Endodermal cell (in vitro differentiated cells): ENCODE results near the gene CD59. TPM values are rescaled to one million over a fixed set of nuclear protein-coding genes. Genes with fewer than 3 reads are reported as not detected.
A peak's percentile ranks its signal among the peaks of the same experiment; 100 is the strongest.

ENCODE experiments used
- DNase-seq: peaks from one replicate; pipeline ENCODE4 v3.0.0-alpha.2; 2017
- H3K27ac ChIP-seq: 2 replicates; pipeline ENCODE4 v1.5.1; 2013; ENCODE audit warnings: mild to moderate bottlenecking, low read depth, low read length, moderate library complexity
- H3K27me3 ChIP-seq: 2 replicates; pipeline ENCODE4 v1.6.1; 2013; ENCODE audit warnings: mild to moderate bottlenecking, low read length, moderate library complexity; ENCODE audit not compliant: insufficient read depth, control insufficient read depth, poor library complexity, severe bottlenecking
- H3K36me3 ChIP-seq: 2 replicates; pipeline ENCODE4 v1.7.0; 2013; ENCODE audit warnings: mild to moderate bottlenecking, low read length, moderate library complexity; ENCODE audit not compliant: control insufficient read depth, insufficient read depth
- H3K4me1 ChIP-seq: one replicate; pipeline ENCODE4 v1.7.0; 2013; ENCODE audit warnings: low read length; ENCODE audit not compliant: control insufficient read depth, insufficient read depth
- H3K4me3 ChIP-seq: 2 replicates; pipeline ENCODE4 v1.5.1; 2013; ENCODE audit warnings: mild to moderate bottlenecking, low read length, moderate library complexity
- H3K9ac ChIP-seq: 2 replicates; pipeline ENCODE4 v1.6.1; 2013; ENCODE audit warnings: mild to moderate bottlenecking, low read length, moderate library complexity; ENCODE audit not compliant: poor library complexity, severe bottlenecking; ENCODE audit errors: extremely low read depth
- H3K9me3 ChIP-seq: 2 replicates; pipeline ENCODE4 v1.6.1; 2013; ENCODE audit warnings: mild to moderate bottlenecking, low read length, moderate library complexity; ENCODE audit not compliant: control insufficient read depth
- H3K27ac Mint-ChIP-seq: 2 replicates; pipeline ENCODE4 v1.8.0; 2020; ENCODE audit warnings: mixed read lengths
- H3K27me3 Mint-ChIP-seq: 2 replicates; pipeline ENCODE4 v1.8.0; 2021; ENCODE audit warnings: mild to moderate bottlenecking, mixed read lengths; ENCODE audit not compliant: insufficient read depth
- H3K36me3 Mint-ChIP-seq: 2 replicates; pipeline ENCODE4 v1.8.0; 2020; ENCODE audit warnings: low read depth, mixed read lengths
- H3K4me1 Mint-ChIP-seq: 2 replicates; pipeline ENCODE4 v1.8.0; 2020; ENCODE audit warnings: mixed read lengths
- H3K4me3 Mint-ChIP-seq: 2 replicates; pipeline ENCODE4 v1.8.0; 2020; ENCODE audit warnings: mild to moderate bottlenecking, moderate library complexity, mixed read lengths
- H3K9me3 Mint-ChIP-seq: 2 replicates; pipeline ENCODE4 v1.8.0; 2020; ENCODE audit warnings: mild to moderate bottlenecking, mixed read lengths
- WGBS, 2 experiments: methylation state at CpG; one replicate each; pipeline versions ENCODE4 v1.1.5 to v1.1.7; 2013; ENCODE audit warnings: missing lambda C conversion rate in 2 of 2, mixed read lengths in 1 of 2; ENCODE audit not compliant: insufficient coverage in 1 of 2, insufficient read length in 1 of 2; 5-methylcytosine and 5-hydroxymethylcytosine counted together
- total RNA-seq, 2 donors: library from RNA; stranded (reverse); fragmentation: NEBNext Ultra II Directional in 1 of 2; extraction: Animal tissue kit (Norgen Biotek cat#: 25700) in 1 of 2; gene quantifications; 2 replicates in 1 of 2; 3 replicates in 1 of 2; pipeline ENCODE4 v1.2.1, GENCODE V29; 2021
- TF ChIP-seq, protein P1 (sequence below): fragments of 200-600 bp; sonication (generic); conservative IDR thresholded peaks from 2 replicates; pipeline ENCODE4 v1.5.0; 2021; ENCODE audit warnings: antibody characterized with exemption, mild to moderate bottlenecking

CD59 gene
- total RNA-seq, 2 donors from 2014 or later, result 111 to 142 TPM

DNA sequence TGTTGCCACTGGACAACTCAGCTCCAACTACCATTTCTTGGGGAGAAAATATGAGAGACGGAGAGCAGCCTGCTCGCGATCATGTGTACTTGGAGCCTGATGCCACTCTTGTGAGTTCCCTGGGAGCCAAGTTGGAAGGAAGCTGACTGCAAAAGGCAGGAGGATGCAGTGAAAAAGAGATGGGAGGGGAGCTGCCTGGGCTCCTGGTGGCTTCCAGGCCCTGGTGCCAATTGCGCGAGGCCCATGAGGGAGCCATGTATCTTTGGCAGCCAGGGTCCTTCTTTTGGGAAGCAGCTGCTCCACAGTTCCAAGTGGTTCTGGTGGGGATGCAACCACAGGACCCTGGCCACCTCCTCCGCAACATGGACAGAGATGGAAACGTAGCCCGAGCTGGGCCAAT is 46.7 kb downstream of the CD59 start:
- H3K27me3 Mint-ChIP-seq, result no peaks in the 10 kb centered on the region
- Histone ChIP-seq H3K4me1 (peaks cover 14% of the 10 kb centered on the region), H3K36me3 (no peaks in the 10 kb centered on the region), H3K27ac (no peak overlapping the region), H3K27me3 (no peaks in the 10 kb centered on the region), H3K9ac (no peak overlapping the region), H3K9me3 (no peaks in the 10 kb centered on the region), H3K4me3 (no peak overlapping the region)
- TF ChIP-seq, protein P1, sequence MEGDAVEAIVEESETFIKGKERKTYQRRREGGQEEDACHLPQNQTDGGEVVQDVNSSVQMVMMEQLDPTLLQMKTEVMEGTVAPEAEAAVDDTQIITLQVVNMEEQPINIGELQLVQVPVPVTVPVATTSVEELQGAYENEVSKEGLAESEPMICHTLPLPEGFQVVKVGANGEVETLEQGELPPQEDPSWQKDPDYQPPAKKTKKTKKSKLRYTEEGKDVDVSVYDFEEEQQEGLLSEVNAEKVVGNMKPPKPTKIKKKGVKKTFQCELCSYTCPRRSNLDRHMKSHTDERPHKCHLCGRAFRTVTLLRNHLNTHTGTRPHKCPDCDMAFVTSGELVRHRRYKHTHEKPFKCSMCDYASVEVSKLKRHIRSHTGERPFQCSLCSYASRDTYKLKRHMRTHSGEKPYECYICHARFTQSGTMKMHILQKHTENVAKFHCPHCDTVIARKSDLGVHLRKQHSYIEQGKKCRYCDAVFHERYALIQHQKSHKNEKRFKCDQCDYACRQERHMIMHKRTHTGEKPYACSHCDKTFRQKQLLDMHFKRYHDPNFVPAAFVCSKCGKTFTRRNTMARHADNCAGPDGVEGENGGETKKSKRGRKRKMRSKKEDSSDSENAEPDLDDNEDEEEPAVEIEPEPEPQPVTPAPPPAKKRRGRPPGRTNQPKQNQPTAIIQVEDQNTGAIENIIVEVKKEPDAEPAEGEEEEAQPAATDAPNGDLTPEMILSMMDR, result no peak
- H3K9me3 Mint-ChIP-seq, result no peaks in the 10 kb centered on the region
- H3K36me3 Mint-ChIP-seq, result no peaks in the 10 kb centered on the region
- WGBS, 2 experiments, result 94 to 98% methylated on average over 8 of the region's 8 CpGs
- no peak overlapping the region for H3K27ac Mint-ChIP-seq
- H3K4me3 Mint-ChIP-seq, result no peak overlapping the region
- H3K4me1 Mint-ChIP-seq, result peaks cover 29% of the 10 kb centered on the region
- DNase-seq, result no peak

DNA sequence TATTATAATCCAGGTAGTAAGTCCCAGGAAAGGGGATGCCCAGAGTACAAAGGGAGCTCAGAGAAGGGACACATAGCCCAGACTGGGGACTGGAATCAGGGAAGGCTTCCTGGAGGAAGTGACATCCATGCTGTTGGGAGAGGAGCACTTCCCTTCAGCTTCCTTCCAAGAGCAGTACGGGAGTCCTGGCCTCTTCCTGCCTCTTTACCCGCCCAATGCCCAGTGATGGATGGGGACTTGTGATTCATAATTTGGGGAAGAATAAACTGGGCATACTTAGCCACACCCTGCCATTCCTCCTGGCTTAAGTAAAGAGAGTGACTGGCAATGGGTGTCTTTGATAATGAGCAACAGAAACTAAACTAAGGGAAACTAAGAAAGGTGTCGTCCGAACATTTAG is 47.1 kb downstream of the CD59 start:
- no peak overlapping the region for H3K4me3 Mint-ChIP-seq
- no peaks in the 10 kb centered on the region for H3K9me3 Mint-ChIP-seq
- WGBS, 2 experiments, result 90 to 94% methylated on average over 2 to 4 of the region's 4 CpGs
- H3K36me3 ChIP-seq, result no peaks in the 10 kb centered on the region
- H3K9ac ChIP-seq, result no peak overlapping the region
- no peaks in the 10 kb centered on the region for H3K36me3 Mint-ChIP-seq
- peaks cover 33% of the 10 kb centered on the region for H3K4me1 Mint-ChIP-seq
- H3K27ac Mint-ChIP-seq, result no peak overlapping the region
- no peaks in the 10 kb centered on the region for H3K9me3 ChIP-seq
- no peak for DNase-seq
- no peaks in the 10 kb centered on the region for H3K27me3 ChIP-seq
- H3K27me3 Mint-ChIP-seq, result no peaks in the 10 kb centered on the region
- TF ChIP-seq, protein P1, result no peak
- no peak overlapping the region for H3K4me3 ChIP-seq
- H3K4me1 ChIP-seq, result peaks cover 14% of the 10 kb centered on the region
- H3K27ac ChIP-seq, result no peak overlapping the region

DNA sequence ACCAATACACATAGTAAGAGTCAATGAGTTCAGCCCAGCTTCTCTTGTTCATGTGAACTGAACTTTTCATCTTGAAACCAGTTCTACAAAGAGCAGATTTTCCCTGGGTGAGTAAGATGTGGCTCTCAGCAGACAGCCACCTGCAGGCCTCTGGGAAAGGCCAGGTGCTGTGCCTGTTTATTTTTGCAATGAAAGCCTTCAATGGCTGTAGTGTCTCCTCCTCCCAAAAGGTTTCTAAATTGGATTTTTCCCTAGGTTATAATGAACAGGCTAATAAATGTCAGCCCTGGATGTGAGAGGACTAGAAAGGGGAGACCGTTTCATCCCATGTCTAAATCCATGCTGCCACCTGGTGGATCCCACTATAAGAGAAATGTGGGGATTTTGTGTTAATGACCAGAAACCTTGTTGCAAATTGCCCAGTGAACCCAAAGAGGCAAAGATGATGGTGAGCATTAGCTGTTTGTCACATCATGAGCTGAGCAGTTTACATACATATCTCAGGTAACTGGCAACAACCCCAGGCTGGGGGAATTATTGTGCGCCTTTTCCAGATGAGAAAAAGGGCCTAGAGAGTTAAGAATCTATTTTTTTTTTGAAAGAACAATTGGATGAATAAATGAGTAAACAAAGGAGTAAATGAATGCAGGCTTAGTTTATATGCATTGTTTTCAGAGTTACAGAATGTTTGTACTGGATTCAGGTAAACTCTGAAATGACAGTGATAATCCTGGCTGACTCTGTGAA is 48.3 kb downstream of the CD59 start:
- Histone ChIP-seq H3K9me3 (no peaks in the 10 kb centered on the region), H3K9ac (no peak overlapping the region), H3K36me3 (no peaks in the 10 kb centered on the region), H3K27ac (no peak overlapping the region), H3K27me3 (no peaks in the 10 kb centered on the region), H3K4me3 (no peak overlapping the region), H3K4me1 (peaks cover 18% of the 10 kb centered on the region)
- WGBS, 2 experiments, result 47 to 86% methylated on average over 1 to 2 of the region's 2 CpGs
- DNase-seq, result peak; percentile 84
- no peaks in the 10 kb centered on the region for H3K36me3 Mint-ChIP-seq
- H3K4me1 Mint-ChIP-seq, result peaks cover 33% of the 10 kb centered on the region
- H3K27ac Mint-ChIP-seq, result no peak overlapping the region
- H3K4me3 Mint-ChIP-seq, result no peak overlapping the region
- H3K9me3 Mint-ChIP-seq, result no peaks in the 10 kb centered on the region
- H3K27me3 Mint-ChIP-seq, result no peaks in the 10 kb centered on the region
- TF ChIP-seq, protein P1, result peak; percentile 92
